Astrocyte of the hippocampus (primary cell): ENCODE data around the gene TBCC.

ENCODE experiments used
- DNase-seq: peaks from one replicate; pipeline ENCODE4 v3.0.0; 2011; ENCODE audit warnings: low read depth, low spot score

TBCC gene

DNA sequence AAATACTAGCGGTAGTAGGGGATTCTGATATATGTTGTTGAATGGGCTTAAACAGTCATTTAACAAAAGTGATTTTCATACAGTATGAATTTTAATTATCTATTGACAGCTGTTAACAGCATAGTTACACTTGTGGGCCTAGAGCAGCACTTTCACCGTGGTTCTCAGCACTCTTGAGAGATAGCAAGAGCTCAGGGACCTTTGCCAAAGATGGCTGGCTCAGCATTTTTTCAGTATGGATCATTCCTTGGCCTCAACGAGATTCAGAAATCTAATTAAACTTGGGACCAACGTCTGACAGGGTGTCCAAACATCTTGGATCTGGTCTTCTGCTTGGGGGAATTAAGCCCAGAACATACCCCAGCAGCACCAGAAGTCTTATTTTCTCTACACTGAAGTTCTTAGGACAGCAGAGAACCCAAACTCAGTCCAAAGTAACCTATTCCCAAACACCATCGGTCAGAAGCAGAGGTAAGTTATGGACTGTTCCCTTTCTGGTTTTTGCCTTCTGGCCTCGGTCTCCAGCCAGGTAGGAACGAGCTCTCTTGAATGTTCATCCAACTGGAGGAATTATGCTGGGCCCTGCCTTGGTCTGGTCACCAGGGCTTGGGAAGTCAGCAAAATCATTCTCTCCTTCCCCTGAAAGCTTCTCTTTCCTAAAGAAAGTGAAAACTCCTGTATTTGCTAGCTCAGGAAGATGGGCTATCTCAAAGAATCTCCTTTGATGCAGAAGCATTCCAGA is 49.2 kb downstream of the TBCC start:
- peak; percentile 72 for DNase-seq

DNA sequence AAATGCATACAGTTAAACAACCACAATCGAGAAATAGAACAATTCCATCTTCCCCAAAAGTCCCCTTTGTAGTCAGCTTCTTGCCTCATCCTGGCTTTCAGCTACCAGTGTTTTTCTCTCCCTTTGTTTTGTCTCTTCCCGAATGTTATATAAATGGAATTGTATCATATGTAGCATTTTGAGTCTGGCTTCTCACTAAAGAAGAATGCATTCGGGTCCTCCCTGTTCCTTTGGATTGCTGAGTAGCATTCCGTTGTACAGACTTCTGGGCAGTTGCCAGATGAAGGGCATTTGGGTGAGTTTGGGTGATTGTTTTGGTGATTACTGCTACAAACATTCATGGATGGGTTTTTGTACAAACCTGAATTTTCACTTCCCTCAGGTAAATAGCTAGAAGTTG is 51.3 kb downstream of the TBCC start:
- peak; percentile 67 for DNase-seq
